Left ventricle myocardium superior (tissue), 1 donor: Measurements from ENCODE around the gene PGM3. TPM values are rescaled to one million over a fixed set of nuclear protein-coding genes. Genes with fewer than 3 reads are reported as not detected.
"Not testable (repeated sequence)": the region's sequence is repeated elsewhere in the genome, so short reads cannot be mapped to it uniquely, and the experiment has no call there.

Experiments used
- ATAC-seq: fragments of 200-7000 bp; cut with Tn5 transposase; one replicate; pipeline ENCODE4 v1.9.1; 2020; ENCODE audit warnings: mild to moderate bottlenecking, moderate library complexity
- DNase-seq: peaks from one replicate; pipeline ENCODE4 v3.0.0-alpha.2; 2020
- intact Hi-C: fragments of 100-400 bp; cut with micrococcal nuclease; formaldehyde crosslinking; loops from one replicate; pipeline ENCODE4 v1.11.0; 2022
- total RNA-seq: library from RNA; stranded (reverse); fragmentation: NEBNext Ultra II Directional; extraction: Animal tissue kit (Norgen Biotek cat#: 25700); gene quantifications from one replicate; pipeline ENCODE4 v1.2.1, GENCODE V29; 2021
- donor health status: DM: no; HTN: yes; CAD: no; lungs with severe emphysema.

PGM3 gene
- total RNA-seq, 1 donor from 2014 or later = 13.2 TPM

DNA sequence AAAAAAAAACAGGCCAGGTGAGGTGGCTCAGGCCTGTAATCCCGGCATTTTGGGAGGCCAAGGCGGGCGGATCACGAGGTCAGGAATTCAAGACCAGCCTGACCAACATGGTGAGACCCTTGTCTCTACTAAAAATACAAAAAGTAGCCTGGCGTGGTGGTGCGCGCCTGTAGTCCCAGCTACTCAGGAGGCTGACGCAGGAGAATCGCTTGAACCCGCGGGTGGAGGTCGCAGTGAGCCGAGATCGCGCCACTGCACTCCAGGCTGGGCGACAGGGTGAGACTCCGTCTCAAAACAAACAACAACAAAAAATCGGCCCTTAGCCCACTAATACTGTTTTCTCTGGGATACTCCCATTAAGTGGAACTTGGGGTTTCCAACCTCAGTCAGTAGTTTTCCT is 1.1 kb downstream of the PGM3 start:
- not testable (repeated sequence) for ATAC-seq, DNase-seq
- intact Hi-C loops = loop anchor here (10.0 kb wide), 1 partner anchor 127 kb away; the partner anchor contains the start of genes DOP1A and UBE3D

DNA sequence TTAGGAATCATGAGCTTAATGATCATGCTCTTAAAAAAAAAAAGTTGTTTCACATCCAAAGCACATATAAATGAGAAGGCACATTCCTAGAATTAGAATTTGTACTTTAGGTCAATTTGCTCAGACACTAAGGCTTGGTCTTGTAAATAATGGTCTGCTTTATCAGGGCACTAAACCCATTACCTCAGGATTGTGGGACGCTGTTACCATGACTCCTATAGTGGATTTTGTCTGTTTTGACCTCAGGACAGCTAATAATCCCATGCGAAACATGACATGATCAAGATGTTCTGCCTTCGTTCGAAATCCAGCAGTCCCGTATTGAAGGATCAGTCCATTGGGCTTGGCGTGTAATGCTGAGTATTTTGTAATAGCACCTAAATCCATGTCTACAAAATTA is 2.4 kb downstream of the PGM3 start:
- intact Hi-C loops = loop anchor here (10.0 kb wide), 1 partner anchor 126 kb away; the partner anchor contains the start of genes DOP1A and UBE3D
- ATAC-seq (no peak), DNase-seq (no peak)

- intact Hi-C loops = no loop called here
- ATAC-seq (no peak), DNase-seq (no peak)
Measured at GRCh38 chr6:83188501-83188900, 4.6 kb downstream of the PGM3 start.

DNA sequence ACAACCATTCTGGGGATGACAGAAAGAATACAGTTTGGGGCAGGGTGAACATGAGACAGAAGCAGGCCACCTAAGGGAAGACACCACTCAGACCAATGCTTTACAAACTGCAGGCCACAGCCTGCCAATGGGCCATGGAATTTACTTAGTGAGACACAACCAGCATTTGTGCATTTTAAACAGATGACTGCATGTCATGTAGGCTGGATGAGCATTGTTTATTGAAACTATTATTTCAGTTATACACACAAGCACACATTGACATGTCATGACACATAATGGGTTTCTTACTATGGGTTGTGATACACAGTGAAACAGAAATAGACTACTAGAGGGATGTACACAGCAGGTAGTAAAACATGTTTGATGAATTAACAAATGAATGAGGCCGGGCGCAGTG is 8.0 kb downstream of the PGM3 start:
- DNase-seq = no peak
- intact Hi-C loops = no loop called here
- ATAC-seq = no peak

- intact Hi-C loops = no loop called here
- DNase-seq = no peak
- peak; percentile 79 for ATAC-seq
Measured at GRCh38 chr6:83183082-83183828, 9.8 kb downstream of the PGM3 start.

DNA sequence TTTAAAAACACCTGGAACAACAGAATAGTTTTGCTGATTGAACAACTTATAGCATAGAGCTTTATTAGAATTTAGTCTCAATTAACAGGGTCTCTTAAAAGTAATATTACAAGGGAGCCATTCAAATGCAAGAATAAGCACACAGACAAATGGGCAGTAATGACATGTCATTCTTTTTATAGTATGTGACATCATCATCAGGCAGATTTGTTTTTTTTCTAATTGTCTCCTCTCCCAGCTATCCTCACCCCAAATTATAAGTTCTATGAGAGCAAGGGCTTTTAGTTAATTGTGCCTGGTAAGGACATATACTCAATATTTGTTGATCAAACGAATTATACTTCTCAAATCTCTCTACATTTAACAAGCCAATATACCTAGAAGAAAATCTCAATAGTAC is 11.0 kb downstream of the PGM3 start:
- DNase-seq (no peak), ATAC-seq (no peak)
- intact Hi-C loops = no loop called here

GRCh38 chr6:83180426-83180950 is 12.6 kb downstream of the PGM3 start:
- ATAC-seq = no peak
- DNase-seq = no peak
- intact Hi-C loops = no loop called here

DNA sequence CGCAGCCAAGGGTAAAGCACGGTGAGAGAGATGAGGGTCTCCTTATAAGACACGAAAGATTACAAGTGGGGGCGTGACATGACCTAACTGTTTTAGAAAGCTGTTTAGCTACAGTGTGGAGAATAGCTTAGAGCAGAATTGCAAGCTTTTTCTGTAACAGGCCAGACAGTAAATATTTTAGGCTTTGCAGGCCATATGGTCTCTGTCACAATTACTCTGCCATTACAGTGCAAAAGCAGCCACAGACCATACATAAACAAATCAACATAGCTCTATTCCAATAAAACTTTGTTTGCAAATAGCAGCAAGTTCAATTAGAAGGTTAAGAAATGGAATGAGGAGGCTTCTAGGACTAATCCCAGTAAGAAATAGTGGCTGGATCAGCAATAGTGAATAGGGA is 16.8 kb downstream of the PGM3 start:
- no peak for DNase-seq
- intact Hi-C loops = no loop called here
- ATAC-seq = no peak

DNA sequence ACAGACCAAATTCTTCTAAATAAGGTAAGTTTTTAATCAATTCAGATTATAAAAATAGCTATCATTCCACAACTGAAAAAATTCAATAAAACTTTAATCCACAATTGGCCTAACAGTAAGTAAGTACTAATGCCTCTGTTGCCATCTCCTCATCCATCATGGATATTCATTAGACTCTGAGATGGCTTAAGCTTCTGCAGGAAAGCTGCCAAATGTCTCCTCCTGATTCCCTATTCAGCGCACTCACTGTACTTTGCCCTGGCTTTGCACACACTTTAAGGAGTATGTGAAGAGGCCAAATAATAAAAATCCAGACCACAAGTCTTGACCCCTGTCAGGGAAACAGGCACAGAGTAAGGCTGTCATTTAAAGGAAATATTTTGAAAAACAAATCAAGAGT is 23.6 kb downstream of the PGM3 start:
- no peak for ATAC-seq
- no peak for DNase-seq
- intact Hi-C loops = no loop called here

- ATAC-seq (no peak), DNase-seq (no peak)
- intact Hi-C loops = no loop called here
Measured at GRCh38 chr6:83169106-83169505, 24.0 kb downstream of the PGM3 start.

GRCh38 chr6:83168556-83168955 is 24.5 kb downstream of the PGM3 start:
- ATAC-seq (no peak), DNase-seq (no peak)
- intact Hi-C loops = no loop called here

GRCh38 chr6:83167726-83168278 is 25.3 kb downstream of the PGM3 start:
- ATAC-seq (no peak), DNase-seq (no peak)
- intact Hi-C loops = no loop called here

DNA sequence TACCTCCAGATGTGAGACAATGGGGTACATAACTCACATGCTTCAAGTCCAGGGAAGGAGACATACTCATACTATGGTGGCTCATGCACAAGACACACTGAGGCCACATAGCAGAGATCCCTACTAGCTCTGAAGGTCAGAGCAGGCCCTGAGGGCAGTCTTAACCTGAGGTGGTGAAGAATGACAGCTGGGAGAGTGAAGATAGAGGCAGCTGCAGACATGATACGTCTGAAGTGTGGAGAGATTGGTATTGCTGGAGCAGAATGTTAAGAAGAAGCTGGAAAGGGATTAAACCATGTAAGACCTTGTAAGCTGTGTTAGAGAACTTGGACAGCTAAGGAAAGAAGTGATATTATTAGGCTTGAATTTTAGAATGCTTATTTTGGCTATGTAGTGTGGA is 32.9 kb downstream of the PGM3 start:
- no peak for DNase-seq
- intact Hi-C loops = no loop called here
- peak; percentile 33 for ATAC-seq

DNA sequence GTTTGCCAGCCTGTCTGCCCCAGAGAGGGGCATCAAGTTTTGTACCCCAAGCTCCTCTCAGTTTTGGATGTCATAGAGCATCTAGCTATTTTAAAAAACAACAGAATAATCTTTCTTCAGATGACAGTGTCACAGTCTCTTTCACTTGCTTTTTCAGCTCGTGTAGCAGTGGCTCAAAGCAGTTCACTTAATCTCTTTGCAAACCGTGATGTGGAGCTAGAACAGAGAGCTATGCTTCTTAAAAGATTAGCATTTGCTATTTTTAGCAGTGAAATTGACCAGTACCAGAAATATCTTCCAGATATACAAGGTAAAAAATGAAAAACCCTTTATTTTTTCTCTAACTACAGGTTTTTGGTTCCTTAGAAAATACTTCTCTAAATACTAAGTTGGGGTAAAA is 37.3 kb downstream of the PGM3 start:
- no peak for DNase-seq
- intact Hi-C loops = no loop called here
- ATAC-seq = peak; percentile 79

GRCh38 chr6:83153883-83154521 is 39.1 kb downstream of the PGM3 start:
- ATAC-seq (no peak), DNase-seq (no peak)
- intact Hi-C loops = no loop called here

GRCh38 chr6:83152913-83153312 is 40.2 kb downstream of the PGM3 start:
- DNase-seq = no peak
- no peak for ATAC-seq
- intact Hi-C loops = no loop called here

DNA sequence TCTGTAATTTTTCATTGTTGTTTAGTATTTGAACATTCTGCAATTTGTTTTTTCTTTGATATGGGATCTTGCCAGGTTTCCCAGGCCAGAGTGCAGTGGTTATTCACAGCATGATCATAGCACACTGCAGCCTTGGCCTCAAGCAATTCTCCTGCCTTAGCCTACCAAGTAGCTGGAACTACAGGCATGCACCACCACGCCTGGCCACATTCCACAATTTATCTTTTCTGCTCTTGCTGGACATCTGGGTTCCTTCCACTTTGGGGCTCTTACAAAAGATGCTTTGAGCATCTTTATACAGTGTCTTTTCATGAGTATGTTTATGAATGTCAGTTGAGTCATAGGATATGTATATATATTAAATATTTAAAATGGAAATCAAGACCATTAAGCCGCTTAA is 42.0 kb downstream of the PGM3 start:
- intact Hi-C loops = no loop called here
- ATAC-seq (no peak), DNase-seq (no peak)

DNA sequence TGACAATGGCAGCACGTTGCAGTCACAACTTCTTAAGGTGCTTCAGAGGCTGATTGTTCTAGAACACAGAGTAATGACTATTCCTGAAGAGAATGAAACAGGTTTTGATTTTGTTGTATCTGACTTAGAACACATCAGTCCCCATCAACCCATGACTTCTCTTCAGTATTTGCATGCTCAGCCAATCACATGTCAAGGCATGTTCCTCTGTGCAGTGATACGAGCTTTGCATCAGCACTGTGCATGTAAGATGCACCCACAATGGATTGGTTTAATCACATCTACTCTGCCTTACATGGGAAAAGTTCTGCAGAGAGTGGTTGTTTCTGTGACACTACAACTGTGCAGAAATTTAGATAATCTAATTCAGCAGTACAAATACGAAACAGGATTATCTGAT is 54.3 kb downstream of the PGM3 start:
- ATAC-seq (no peak), DNase-seq (no peak)
- intact Hi-C loops = no loop called here

DNA sequence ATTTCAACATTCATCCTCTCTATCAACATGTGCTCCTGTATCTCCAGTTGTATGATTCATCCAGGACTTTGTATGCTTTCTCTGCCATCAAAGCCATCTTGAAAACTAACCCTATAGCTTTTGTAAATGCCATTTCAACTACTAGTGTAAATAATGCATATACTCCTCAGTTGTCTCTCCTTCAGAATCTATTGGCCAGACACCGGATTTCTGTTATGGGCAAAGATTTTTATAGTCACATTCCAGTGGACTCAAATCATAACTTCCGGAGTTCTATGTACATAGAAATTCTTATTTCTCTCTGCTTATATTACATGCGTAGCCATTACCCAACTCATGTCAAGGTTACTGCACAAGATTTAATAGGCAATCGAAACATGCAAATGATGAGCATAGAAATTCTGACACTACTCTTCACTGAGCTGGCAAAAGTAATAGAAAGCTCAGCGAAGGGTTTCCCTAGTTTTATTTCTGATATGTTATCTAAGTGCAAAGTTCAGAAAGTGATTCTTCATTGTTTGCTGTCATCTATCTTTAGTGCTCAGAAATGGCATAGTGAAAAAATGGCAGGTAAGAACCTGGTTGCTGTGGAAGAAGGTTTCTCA is 54.8 kb downstream of the PGM3 start:
- intact Hi-C loops = no loop called here
- no peak for ATAC-seq
- DNase-seq = no peak

- intact Hi-C loops = no loop called here
- ATAC-seq (no peak), DNase-seq (no peak)
Measured at GRCh38 chr6:83132121-83132520, 60.9 kb downstream of the PGM3 start.
